HT-29 (cell line): ENCODE results near the gene MSL3. TPM values are rescaled to one million over a fixed set of nuclear protein-coding genes. Genes with fewer than 3 reads are reported as not detected.

Experiments
- DNase-seq: peaks from one replicate; pipeline ENCODE4 v3.0.0-alpha.2; 2015; ENCODE audit warnings: low spot score
- total RNA-seq: library from RNA; depleted of rRNA; stranded (reverse); fragments of >200 nt; shearing (Covaris generic); gene quantifications from 2 replicates; pipeline ENCODE4 v1.2.3, GENCODE V29; 2014; rRNA removed

The MSL3 gene
- 7.3 and 7.5 TPM in 2 replicates for total RNA-seq

GRCh38 chrX:11757719-11758399 is at the start of gene MSL3:
Gene MSL3 (plus strand): TSS chrX:11758237. CDS start chrX:11758264, 27 bp downstream.
- peak; percentile 21 for DNase-seq

GRCh38 chrX:11722304-11722703 is 35.7 kb upstream of the MSL3 start:
- no peak for DNase-seq

DNA sequence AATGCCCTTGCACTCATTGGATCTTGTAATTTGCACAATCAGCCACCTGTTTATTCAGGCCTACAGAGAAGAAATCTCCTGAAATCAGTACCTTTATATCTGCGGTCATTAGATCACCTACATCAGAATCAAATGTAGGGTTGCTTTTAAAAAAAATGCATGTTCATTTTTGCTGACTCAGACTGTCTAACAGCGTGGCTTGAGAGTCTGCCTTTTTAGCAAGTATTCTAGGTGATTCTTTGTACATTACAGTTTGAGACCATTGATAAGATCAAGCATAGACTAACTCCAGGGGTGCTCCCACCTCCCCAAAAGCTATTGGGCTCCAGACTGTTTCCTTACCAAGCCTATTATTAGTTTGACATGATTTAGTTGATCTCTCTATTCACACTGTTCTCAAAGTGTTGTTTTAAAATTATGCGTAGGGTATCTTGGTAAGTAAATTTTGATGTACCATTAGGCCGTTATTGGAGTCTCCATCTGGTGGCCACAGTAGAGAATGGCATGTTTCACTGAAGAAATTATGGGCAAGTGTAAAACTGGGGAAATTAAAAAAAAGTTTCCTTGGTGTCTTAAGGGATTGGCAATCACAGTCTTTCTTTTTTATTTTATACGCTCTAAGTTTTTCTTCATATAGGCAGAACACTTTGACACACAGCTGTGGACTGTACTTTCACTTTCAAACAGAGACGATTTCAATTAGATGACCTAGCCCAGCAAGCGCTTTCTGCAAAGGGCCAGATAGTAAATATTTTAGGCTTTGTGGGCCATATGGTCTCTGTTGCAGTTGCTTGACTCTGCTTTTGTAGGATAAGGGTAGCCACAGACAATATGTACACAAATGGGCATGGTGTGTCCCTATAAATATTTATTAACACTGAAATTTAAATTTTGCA is 33.7 kb upstream of the MSL3 start:
- peak; percentile 44 for DNase-seq

- DNase-seq, result no peak
Observed at GRCh38 chrX:11725631-11726442, 32.2 kb upstream of the MSL3 start.

- DNase-seq, result no peak
Observed at GRCh38 chrX:11728556-11728955, 29.5 kb upstream of the MSL3 start.

DNA sequence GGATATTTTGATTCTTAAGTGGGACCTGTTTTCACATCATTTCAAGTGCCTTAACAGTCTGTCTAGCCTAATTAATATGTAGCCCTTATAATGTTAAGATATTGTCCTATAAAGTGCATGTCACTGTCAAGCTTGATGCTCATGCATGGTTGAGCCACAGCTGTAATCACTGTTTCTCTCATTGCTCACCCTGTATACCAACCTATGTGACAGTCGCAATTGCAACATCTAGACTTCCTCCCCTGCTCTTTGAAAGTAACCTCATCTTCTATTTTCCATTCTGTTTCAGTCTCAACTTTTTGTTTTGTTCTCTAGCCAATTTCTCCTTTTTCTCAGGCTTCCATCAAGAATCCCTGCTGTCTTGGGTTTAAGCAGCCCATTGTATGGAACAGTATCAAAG is 24.4 kb upstream of the MSL3 start:
- DNase-seq, result no peak

DNA sequence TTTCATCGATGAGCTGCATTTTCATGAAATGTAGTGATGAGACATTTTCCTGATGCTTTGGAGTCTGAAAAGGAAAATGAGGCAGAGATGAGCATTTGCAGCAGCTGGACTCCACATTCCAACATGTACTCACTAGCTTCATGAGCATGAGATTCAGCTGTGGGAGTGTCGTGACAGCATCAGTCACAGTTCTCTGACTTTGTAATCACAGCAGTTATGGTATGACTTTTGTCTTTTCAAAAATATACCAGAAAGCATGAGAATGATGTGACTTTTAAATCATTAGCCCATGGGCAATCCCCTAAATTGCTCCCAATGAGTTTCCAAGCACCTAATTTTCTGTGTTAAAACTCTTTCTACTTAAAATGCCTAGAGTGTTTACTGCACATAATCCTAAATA is 18.3 kb upstream of the MSL3 start:
- DNase-seq, result no peak

DNA sequence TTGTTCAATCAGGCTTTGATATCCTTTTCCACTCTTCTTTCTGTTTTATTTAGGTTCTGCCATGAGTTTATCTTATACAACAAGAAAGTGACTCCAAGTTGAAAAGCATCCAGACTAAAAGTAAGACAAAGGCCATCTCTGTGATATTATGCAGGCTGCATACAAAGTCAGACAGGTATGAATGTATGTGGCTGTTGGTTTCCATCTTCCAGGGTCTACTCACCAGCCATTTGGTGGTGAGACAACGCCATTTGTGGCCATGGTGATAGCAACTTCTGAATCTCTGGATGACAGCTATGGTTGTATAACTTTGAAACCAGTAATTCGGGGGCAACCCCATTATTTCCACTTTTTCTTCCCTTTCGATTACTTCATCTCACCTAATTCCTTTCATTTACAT is 17.2 kb upstream of the MSL3 start:
- DNase-seq, result no peak

DNA sequence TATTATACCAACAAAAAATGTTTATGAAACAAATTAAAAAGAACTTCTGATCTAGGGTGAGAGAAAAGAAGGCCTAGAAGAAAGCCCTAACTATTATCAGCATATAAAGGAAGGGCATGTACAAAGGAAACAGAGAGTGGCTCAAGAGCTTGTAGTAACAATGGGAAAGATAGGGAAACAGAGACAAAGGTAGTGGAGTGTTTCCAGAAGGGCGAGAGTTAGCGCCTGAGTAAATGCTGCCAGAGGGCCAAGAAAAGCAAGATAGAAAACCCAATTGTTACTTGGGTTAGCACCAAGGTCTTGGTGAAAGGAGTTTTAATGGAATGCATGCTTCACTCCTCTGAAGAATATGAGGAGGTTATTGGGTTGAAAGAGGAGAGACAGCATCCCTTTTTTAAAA is 16.5 kb upstream of the MSL3 start:
- no peak for DNase-seq

DNA sequence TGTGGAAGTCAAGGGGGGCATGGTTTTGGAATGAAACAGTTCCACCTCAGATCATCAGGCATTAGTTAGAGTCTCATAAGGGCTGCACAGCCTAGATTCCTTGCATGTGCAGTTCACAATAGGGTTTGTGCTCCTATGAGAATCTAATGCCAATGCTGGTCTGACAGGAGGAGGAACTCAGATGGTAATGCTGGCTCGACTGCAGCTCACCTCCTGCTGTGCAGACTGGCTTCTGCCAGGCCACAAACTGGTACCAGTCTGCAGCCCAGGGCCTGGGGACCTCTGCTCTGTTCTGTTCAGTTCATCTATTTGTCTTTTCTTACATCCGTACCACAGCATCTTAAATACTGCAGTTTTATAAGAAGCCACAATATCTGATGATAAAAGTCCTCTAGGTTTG is 12.2 kb upstream of the MSL3 start:
- DNase-seq, result no peak

- no peak for DNase-seq
Observed at GRCh38 chrX:11750046-11750445, 8.0 kb upstream of the MSL3 start.

DNA sequence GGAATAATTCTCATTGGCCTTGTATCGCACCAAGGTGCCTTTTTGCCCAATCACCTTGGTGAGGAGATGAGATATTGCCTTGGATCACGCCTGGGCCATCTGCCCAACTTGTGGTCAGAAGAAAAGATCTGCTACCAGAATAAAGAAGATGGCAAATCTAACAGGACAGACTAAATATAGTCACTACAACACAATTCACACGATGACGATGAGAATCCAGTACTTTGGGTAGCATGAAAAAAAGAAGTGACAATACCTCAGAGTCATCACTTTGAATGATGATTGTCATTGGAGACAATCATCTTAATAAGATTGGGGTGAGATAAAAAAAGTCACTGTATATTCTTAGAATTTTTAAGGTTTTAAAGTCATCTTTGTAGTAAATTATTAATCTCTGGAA is 7.3 kb upstream of the MSL3 start:
- DNase-seq, result no peak

- DNase-seq, result no peak
Observed at GRCh38 chrX:11751261-11751660, 6.8 kb upstream of the MSL3 start.

DNA sequence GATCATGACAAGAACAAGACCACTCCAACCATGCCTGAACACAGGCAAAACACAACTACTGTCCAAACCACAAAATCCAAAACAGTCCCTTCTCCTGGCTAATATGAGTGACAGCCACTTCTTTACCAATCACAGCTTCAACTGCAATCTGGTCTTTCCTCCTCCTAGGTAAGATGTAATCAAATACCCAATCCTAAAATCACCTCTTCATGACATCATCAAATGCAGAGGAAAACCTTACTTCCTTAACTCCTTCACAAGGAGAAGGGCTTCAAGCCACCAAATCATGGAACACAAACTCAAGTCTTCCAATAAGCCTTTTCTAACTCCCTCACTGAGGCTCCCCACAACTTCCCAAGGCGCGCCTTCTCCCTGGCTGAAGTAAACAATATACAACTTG is 4.4 kb upstream of the MSL3 start:
- DNase-seq, result no peak

DNA sequence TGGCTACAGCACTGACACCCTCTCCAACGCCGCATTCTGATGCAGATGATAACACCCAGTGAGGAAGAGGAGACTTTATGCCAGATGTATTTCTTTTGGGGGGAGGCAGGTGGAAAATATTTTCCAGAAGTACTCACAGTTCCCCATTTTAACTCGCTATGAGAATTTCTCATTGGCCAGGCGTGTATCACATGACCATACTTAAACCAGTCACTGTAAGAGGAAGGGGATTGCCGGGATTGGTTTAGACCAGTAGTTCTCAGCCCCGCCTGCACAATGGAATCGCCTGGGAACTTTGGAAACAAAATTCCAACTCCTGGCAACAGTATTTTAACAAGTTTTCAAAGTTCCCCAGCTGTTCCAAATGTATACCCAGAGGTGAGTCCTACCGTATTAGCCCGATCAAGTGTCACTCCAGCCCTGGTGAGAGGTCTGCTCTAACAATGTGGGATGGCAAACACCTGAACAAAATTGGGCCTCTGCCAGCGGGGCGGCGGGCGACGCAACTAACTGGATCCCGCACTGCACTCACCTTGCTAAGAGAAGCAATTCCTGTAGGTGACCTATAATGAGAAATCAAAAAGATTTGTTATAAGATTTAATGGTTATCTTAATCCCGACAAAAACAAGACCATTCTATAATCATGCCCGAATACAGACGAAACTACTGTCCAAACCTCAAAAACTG is 2.9 kb upstream of the MSL3 start:
- no peak for DNase-seq

DNA sequence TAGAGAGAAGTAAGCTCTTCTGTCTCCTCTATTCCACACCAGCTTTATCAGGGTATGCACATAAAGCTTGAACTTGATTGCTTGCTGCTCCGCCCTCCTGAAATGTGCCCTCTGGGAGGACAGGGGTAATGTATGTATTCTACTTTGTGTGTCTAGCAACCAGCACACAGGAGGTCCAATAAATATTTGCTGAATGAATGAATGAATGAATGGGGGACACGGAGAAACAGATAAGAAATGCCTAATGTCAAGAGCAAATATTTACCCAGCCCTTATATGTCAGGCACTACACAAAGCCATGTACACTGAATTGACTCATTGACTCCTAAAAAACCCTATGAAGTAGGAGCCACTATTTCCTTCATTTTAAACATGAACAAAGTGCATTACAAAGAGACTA is 2.3 kb upstream of the MSL3 start:
- DNase-seq, result peak; percentile 4

DNA sequence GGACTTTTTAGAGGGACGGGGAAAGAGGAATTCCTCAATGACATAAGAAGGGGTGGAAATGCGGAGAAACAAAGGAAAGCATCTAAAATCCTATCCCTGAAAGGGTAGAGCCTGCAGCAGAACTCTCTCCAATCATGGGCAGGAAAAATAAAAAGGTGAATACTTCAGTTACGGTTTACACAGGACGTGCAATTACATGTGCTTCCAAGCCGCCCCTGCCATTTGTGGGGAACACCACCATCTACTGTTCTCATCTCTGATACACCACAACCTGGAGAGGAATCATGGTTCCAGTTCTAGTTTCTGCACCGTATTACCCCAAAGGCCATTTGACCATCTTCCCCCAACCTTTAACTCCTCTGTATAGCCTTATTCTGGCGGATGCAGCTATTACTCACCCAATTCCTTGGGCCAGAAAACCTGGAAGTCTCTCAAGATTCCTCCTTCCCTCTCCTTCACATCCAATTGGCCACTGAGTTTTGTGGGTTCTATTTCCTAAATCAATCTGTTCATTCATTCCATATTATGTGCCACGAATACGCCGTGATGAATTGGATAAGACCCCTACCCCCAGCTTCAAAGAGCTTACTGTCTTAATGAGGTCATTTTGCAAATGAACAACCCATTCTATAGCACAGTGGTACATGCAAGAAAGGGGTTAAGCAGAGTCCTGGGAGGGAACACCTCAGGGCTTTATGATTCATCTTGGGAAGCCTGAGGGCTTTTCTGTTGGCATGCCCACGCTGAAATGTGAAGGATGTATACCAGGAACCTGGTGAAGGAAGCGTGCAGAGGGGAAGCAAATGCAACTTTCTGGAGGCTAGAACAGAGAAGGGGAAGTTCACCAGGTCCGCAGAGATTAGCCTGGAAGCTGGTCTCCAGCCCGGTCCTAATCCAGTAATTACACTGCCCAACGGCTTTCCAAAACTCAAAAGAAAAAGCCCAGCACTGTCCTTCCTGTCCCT is 1.4 kb upstream of the MSL3 start:
- DNase-seq, result no peak

- no peak for DNase-seq
Observed at GRCh38 chrX:11757397-11757718, 679 bp upstream of the MSL3 start.

- peak; percentile 50 for DNase-seq
Observed at GRCh38 chrX:11758400-11759171, 549 bp downstream of the MSL3 start.

GRCh38 chrX:11759172-11759460 is 1.1 kb downstream of the MSL3 start:
- peak; percentile 7 for DNase-seq
